Choroid plexus epithelial cell (primary cell): ENCODE measurements around the gene TRIM44.

ENCODE experiments used
- DNase-seq: peaks from one replicate; pipeline ENCODE4 v3.0.0-alpha.2; 2010; ENCODE audit warnings: low read depth
- H3K4me3 ChIP-seq: 2 replicates; pipeline ENCODE4 v1.5.1; 2011; ENCODE audit warnings: low read depth, mild to moderate bottlenecking, control low read depth, low read length, moderate library complexity
- TF ChIP-seq, protein P1 (sequence below): conservative IDR thresholded peaks from 2 replicates; pipeline ENCODE4 v1.5.1; 2011; ENCODE audit warnings: low read depth, mild to moderate bottlenecking, control low read depth, inconsistent platforms, low read length, moderate library complexity

TRIM44 gene

DNA sequence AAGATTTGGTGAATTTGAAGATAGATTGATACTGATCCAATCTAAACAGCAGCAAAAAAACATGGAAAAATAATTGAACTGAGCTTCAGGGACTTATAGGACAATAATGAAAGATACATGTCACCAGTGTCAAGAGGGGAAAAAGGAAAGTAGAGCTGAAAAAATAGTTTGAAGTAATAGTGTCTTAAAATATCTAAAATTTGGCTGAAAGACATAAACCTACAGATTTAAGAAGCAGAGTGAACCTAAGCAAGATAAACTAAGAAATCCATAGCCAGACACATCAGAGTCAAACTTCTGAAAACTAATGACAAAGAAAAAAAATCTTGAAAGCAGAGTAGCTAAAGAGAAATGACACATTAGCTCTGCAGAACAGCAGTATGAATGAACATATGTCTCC, 67.7 kb downstream of the TRIM44 start:
- DNase-seq, result no peak
- no peak overlapping the region for H3K4me3 ChIP-seq
- TF ChIP-seq, protein P1, sequence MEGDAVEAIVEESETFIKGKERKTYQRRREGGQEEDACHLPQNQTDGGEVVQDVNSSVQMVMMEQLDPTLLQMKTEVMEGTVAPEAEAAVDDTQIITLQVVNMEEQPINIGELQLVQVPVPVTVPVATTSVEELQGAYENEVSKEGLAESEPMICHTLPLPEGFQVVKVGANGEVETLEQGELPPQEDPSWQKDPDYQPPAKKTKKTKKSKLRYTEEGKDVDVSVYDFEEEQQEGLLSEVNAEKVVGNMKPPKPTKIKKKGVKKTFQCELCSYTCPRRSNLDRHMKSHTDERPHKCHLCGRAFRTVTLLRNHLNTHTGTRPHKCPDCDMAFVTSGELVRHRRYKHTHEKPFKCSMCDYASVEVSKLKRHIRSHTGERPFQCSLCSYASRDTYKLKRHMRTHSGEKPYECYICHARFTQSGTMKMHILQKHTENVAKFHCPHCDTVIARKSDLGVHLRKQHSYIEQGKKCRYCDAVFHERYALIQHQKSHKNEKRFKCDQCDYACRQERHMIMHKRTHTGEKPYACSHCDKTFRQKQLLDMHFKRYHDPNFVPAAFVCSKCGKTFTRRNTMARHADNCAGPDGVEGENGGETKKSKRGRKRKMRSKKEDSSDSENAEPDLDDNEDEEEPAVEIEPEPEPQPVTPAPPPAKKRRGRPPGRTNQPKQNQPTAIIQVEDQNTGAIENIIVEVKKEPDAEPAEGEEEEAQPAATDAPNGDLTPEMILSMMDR, result no peak

DNA sequence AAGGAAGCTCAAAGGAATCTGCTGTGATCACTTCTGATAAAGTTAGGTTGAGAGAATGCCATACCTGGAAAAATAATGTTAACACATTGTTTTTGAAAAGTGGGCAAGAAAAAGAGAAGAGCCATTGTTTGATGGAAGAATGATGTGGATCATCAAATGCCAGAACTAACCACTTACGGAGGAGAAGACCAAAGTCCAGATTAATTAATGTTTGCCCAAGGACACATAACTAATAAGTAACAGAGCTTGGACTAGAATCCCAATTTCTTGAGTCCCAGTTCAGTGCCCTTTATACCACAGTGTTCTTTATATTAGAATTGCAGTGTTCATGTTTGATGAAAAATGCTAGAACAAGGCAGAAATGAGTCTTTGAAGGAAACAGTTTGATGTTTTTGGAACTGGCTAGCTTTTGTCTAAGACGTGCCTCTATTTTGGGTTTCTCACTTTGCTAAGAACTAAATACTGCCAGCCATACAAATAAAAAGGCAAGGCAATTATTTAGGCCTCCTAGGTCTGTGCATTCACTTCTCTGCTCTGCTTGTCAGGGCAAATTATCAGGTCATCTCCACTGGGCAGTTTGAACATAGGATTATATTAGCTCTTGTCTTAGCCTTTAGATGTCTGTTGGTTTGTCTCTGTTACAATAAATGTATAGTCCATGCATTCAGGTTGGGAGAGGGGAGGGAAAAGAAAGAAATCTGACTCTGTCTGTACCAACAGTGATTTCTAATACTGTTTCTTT, 72.3 kb downstream of the TRIM44 start:
- DNase-seq, result no peak
- TF ChIP-seq, protein P1, result no peak
- H3K4me3 ChIP-seq, result no peak overlapping the region

DNA sequence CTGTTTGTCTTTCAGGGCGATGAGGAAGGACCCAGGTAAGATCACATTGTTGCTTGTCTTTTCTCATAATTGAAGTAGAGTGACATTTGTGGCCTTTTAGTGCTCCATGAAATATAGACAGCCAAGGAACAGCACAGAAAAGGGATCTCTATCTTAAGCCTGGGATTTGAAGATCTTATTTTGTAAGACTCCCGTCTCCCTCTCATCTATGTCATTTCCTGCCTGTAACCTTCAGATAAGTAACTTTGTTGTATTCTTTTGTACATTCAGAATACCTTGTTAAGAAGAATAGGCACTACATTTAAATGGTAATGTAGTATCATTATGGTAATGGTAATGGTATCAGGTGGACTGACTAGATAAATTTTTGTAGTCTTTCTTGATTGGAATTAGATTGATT, 72.8 kb downstream of the TRIM44 start:
- H3K4me3 ChIP-seq, result no peak overlapping the region
- no peak for DNase-seq
- TF ChIP-seq, protein P1, result no peak

DNA sequence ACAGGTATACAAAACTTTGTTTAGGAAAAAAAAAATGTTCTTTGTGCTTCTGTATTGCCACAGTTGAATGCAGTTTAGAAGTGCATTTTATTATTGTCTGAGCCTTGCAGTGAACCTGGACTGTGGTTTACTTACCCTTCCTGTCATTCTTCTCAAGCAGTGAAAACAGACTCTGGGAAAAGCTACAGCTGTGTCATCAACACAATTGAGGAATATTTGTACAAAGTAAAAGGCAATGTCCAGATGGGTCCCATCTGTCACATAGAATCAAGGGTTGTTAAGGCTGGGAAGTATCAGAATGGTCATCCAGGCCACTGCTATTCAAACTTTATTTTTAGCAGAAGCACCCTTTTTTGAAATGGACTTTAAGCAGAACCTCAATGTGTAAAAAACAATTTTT, 73.3 kb downstream of the TRIM44 start:
- no peak overlapping the region for H3K4me3 ChIP-seq
- DNase-seq, result no peak
- TF ChIP-seq, protein P1, result no peak

DNA sequence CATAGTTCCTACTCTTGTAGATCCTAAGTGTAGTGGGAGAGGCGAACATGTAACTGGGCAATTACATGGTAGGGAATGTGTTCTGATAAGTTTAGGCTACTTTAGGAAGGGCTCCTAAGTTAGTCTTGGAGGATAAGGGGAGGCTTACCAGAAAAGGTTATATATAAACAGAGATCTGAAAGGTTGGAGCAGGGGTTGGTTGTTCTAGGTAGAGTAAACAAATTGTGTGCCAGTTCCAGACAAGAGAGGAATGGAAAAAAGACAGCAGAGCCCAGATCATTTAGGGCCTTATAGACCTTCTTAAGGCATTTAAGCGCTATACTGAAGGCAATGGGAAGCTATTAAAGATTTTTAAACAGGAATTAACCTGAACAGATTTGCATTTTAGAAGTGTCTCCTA, 74.4 kb downstream of the TRIM44 start:
- TF ChIP-seq, protein P1, result no peak
- no peak for DNase-seq
- H3K4me3 ChIP-seq, result no peak overlapping the region

DNA sequence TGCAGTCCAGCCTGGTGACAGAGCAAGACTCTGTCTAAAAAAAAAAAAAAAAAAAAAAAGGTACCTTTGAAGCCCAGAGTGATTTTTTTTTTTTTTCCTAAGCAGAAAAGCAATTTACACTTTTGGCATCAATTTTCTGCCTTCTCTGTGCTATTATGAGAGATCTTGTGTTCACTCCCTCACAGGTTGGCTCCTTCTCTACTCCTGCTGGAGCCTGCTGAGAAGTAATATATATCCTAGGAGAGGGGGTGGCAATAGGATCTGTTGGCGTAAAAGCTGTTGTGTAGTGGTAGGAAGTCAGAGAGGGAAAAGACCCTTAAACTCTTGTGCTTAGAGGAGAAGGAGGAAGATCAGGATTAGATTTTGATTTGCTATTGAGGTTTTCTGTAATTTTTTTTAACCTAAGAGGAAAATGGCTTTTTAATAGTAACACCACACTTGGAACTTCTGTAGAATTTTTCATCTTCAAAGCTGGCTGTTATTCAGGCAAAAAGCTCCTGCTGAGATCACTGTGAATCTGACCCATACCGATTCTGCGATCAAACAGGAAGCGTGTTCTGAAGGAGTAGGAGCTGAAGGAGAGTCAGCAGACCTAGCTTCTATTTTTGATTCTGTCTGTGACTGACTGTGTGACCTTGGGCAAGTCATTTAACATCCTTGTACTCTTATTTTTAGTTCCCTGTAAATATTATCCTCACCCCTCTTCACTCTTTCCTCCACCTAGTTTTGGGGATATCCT, 77.7 kb downstream of the TRIM44 start:
- TF ChIP-seq, protein P1, result no peak
- DNase-seq, result peak; percentile 76
- H3K4me3 ChIP-seq, result no peak overlapping the region
